CD4-positive, CD25-positive, alpha-beta regulatory T cell (primary cell): Measurements from ENCODE around the gene DDRGK1. TPM values are rescaled to one million over a fixed set of nuclear protein-coding genes. Genes with fewer than 3 reads are reported as not detected.

Experiments used
- ATAC-seq, 2 donors: fragments of 150-1000 bp; cut with Tn5 transposase; one replicate each; pipeline ENCODE4 v1.10.0; 2021; ENCODE audit warnings: low read depth in 2 of 2, moderate number of reproducible peaks in 2 of 2, moderate library complexity in 1 of 2
- DNase-seq, 3 donors: peaks; one replicate each; pipeline versions ENCODE4 v3.0.0 to v3.0.0-alpha.2; 2012 to 2022; ENCODE audit warnings: mixed read lengths in 1 of 3
- H3K27ac ChIP-seq: one replicate; pipeline ENCODE4 v1.7.0; 2013; ENCODE audit warnings: mild to moderate bottlenecking, low read length; ENCODE audit not compliant: insufficient read depth, poor library complexity, severe bottlenecking
- H3K27me3 ChIP-seq: one replicate; pipeline ENCODE4 v1.7.0; 2013; ENCODE audit warnings: low read length; ENCODE audit not compliant: control insufficient read depth, insufficient read depth
- H3K36me3 ChIP-seq: one replicate; pipeline ENCODE4 v1.7.0; 2013; ENCODE audit warnings: mild to moderate bottlenecking, low read length, moderate library complexity; ENCODE audit not compliant: control insufficient read depth, insufficient read depth
- H3K4me1 ChIP-seq: 2 replicates; pipeline ENCODE4 v1.7.0; 2013; ENCODE audit warnings: mild to moderate bottlenecking, low read length; ENCODE audit not compliant: insufficient read depth, control insufficient read depth, poor library complexity, severe bottlenecking
- H3K4me3 ChIP-seq: one replicate; pipeline ENCODE4 v1.7.0; 2013; ENCODE audit warnings: low read depth, mild to moderate bottlenecking, low read length, moderate library complexity
- H3K9me3 ChIP-seq, 2 experiments: 1 replicate in 1 of 2; 2 replicates in 1 of 2; pipeline ENCODE4 v1.7.0; 2013; ENCODE audit warnings: low read length in 2 of 2, mild to moderate bottlenecking in 1 of 2, moderate library complexity in 1 of 2; ENCODE audit not compliant: control insufficient read depth in 2 of 2
- H3K27ac Mint-ChIP-seq, 3 donors: one replicate each; pipeline ENCODE4 v1.8.0; 2020 to 2022; ENCODE audit warnings: mild to moderate bottlenecking in 3 of 3, mixed read lengths in 3 of 3, moderate library complexity in 2 of 3
- H3K27me3 Mint-ChIP-seq: one replicate; pipeline ENCODE4 v1.8.0; 2022; ENCODE audit warnings: mild to moderate bottlenecking, mixed read lengths
- H3K36me3 Mint-ChIP-seq: one replicate; pipeline ENCODE4 v1.8.0; 2020; ENCODE audit warnings: mixed read lengths
- H3K4me1 Mint-ChIP-seq, 4 donors: one replicate each; pipeline ENCODE4 v1.8.0; 2020 to 2022; ENCODE audit warnings: mixed read lengths in 4 of 4, mild to moderate bottlenecking in 1 of 4
- H3K4me3 Mint-ChIP-seq, 4 donors: one replicate each; pipeline ENCODE4 v1.8.0; 2020 to 2022; ENCODE audit warnings: mild to moderate bottlenecking in 4 of 4, mixed read lengths in 4 of 4, moderate library complexity in 3 of 4
- H3K9me3 Mint-ChIP-seq, 7 donors: one replicate each; pipeline ENCODE4 v1.8.0; 2020 to 2022; ENCODE audit warnings: mixed read lengths in 7 of 7, mild to moderate bottlenecking in 3 of 7, moderate library complexity in 2 of 7
- polyA plus RNA-seq, 4 donors: library from polyadenylated mRNA; unstranded; fragments of 300-500 nt; fragmentation: Illumina TruSeq; gene quantifications; one replicate each; pipeline ENCODE4 v1.2.3, GENCODE V29; 2021
- total RNA-seq: library from RNA; stranded (reverse); gene quantifications from one replicate; pipeline ENCODE4 v1.2.3, GENCODE V29; 2022

Gene DDRGK1
- total and polyA plus RNA-seq, 5 donors from 2014 or later, result 39.2 to 53.8 (median 45.2) TPM

DNA sequence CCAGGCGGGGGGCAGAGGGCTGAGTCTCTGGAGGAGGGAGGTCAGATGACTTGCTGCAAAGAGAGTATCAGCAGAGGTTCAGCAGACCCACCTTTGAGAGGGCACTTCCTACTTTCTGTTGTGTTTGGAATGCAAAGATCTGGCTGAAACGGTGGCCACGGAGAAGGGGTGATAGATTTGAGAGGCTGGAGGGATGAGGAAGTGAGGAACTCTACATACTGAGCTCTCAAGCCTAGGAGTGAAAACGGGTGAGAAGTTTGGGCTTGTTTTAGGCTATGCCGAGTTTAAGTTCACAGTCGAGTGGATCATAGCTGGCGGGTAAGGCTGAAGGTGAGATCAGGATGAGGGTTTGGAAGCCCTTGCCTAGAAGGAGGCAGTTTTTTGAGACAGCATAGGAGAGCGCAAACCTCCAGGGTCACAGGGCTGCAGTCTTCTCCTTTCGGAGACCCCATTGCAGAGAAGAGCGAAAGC lies 4.3 kb upstream of the DDRGK1 start:
- DNase-seq, result peak in 1 of 3 donors; percentile 15
- Histone ChIP-seq H3K27ac (peak overlapping the region; percentile 81), H3K9me3 (no peaks in the 10 kb centered on the region), H3K36me3 (peaks cover 7% of the 10 kb centered on the region), H3K4me3 (peak overlapping the region; percentile 91), H3K4me1 (peaks cover 21% of the 10 kb centered on the region), H3K27me3 (no peaks in the 10 kb centered on the region)
- H3K27me3 Mint-ChIP-seq, result no peaks in the 10 kb centered on the region
- H3K9me3 Mint-ChIP-seq, result peaks cover 0 to 2% (median 0%) of the 10 kb centered on the region in 7 donors
- no peak for ATAC-seq
- H3K27ac Mint-ChIP-seq, result peak overlapping the region; percentile 91 to 99 (median 94)
- H3K4me3 Mint-ChIP-seq, result peak overlapping the region; percentile 93 to 98 (median 96)
- H3K36me3 Mint-ChIP-seq, result peaks cover 11% of the 10 kb centered on the region
- peaks cover 5 to 51% (median 32%) of the 10 kb centered on the region in 4 donors for H3K4me1 Mint-ChIP-seq

DNA sequence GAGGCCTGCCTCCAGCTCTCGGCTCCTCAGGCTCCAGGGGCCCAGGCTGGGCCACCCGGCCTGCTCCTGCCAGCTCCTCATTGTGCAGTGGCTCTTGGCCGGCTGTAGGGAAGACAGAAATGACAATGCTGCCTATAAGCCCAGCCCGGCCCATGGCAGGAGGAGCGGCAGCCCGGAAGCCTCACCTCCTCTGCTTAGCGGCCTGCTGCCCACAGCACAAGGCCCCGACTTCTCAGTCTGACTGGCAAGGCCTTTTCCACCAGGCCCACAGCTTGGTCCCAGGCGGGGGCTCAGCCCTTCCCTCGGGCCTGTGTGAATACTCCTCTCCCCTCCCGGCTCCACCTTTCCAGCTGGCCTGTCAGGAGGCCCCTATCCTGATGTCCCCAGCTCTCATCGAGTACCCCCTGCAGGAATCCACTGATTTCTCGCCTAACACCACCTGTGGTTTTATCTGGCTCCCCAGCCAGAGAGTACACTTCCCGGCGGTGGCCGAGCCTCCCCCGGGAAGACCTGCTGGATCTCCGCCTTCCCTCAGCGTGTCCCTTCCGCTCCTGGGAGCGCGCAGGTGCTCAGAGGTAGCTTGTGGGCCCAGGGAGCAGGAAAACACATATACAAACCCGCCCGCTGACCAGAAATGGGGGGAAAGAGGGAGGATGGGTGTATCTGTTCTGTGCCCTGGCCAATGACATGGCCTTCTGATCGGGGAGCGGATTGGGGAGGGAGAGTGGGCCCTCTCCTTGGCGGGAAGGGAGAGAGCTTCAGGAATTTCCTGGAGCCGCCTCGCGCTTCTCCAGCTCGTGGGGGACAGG lies 963 bp downstream of the DDRGK1 start:
- no peaks in the 10 kb centered on the region for H3K9me3 Mint-ChIP-seq
- peaks cover 20% of the 10 kb centered on the region for H3K36me3 Mint-ChIP-seq
- H3K27ac Mint-ChIP-seq, result peak overlapping the region; percentile 97 to 98 (median 98)
- peaks cover 19% of the 10 kb centered on the region for H3K4me1 ChIP-seq
- H3K36me3 ChIP-seq, result peaks cover 23% of the 10 kb centered on the region
- peak overlapping the region; percentile 79 for H3K27ac ChIP-seq
- peaks cover 0 to 29% (median 20%) of the 10 kb centered on the region in 4 donors for H3K4me1 Mint-ChIP-seq
- DNase-seq, result peak in 2 of 3 donors; percentile 8 to 48
- peak overlapping the region; percentile 78 for H3K4me3 ChIP-seq
- peak overlapping the region; percentile 94 to 98 (median 95) for H3K4me3 Mint-ChIP-seq
- H3K9me3 ChIP-seq, result no peaks in the 10 kb centered on the region
- H3K27me3 ChIP-seq, result no peaks in the 10 kb centered on the region
- ATAC-seq, result no peak
- H3K27me3 Mint-ChIP-seq, result no peaks in the 10 kb centered on the region

DNA sequence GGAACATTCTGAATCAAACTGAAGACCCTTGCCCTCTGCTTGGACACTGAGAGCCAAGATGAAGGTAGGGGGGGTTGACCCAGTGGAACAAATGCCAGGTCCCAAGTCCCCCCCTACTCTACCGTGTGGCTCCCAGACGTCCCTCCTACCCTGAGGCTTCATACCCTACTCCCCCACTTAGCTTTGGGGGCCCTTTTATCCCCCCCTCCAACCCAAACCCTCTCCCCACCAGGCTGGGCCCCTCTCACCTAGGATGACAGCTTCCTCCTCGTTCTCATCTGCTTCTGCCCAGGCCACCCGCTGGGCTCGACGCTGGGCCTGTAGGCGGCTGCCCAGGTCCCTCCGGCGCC lies 1.5 kb downstream of the DDRGK1 start:
- no peaks in the 10 kb centered on the region for H3K27me3 ChIP-seq
- ATAC-seq, result no peak
- Mint-ChIP-seq H3K9me3 (no peaks in the 10 kb centered on the region), H3K27me3 (no peaks in the 10 kb centered on the region), H3K36me3 (peaks cover 20% of the 10 kb centered on the region), H3K4me3 (peak overlapping the region; percentile 69 to 98 (median 94)), H3K27ac (peak overlapping the region in 2 of 3 donors; percentile 15 to 98), H3K4me1 (peaks cover 0 to 26% (median 20%) of the 10 kb centered on the region in 4 donors)
- no peaks in the 10 kb centered on the region for H3K9me3 ChIP-seq
- peaks cover 19% of the 10 kb centered on the region for H3K4me1 ChIP-seq
- H3K27ac ChIP-seq, result peak overlapping the region; percentile 79
- H3K36me3 ChIP-seq, result peaks cover 24% of the 10 kb centered on the region
- no peak for DNase-seq
- peak overlapping the region; percentile 38 for H3K4me3 ChIP-seq

DNA sequence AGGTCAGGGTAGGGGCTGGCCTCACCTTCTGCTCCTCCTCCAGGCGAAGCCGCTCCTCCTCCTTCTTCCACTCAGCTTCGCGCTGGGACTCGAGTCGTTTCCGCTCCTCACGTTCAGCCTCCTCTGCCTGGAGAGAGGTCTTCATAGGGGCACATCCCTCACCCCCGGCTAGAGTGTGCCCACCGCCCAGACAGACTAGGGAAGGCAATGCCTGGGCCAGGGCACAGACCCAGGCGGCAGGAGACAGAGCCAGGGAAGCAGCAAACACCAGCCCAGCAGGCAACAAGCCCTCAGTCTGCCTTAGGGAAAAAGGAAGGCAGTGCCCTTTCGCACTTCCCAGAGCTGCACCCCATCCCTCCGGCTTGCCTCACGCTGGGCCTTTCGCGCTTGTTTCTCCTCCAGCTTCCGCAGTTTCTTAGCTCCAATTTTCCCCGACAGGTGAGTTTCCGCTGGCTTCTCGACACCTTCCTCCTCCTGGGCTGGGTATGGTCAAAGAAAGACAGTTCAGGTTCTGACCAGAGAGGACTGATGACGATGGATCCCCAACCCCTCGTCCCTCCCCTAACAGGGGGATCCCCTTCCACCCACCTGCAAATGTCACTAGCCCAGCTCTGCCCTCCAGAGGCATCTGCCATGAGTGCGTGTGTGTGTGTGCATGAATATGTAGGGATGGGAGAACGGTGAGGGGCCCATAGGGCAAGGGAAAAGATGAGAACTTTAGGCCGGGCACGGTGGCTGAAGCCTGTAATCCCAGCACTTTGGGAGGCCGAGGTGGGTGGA lies 4.3 kb downstream of the DDRGK1 start:
- H3K27me3 ChIP-seq, result no peaks in the 10 kb centered on the region
- peaks cover 19% of the 10 kb centered on the region for H3K4me1 ChIP-seq
- no peak overlapping the region for H3K4me3 ChIP-seq
- Mint-ChIP-seq H3K27me3 (no peaks in the 10 kb centered on the region), H3K4me1 (peaks cover 0 to 31% (median 25%) of the 10 kb centered on the region in 4 donors), H3K4me3 (no peak overlapping the region), H3K9me3 (no peaks in the 10 kb centered on the region), H3K36me3 (peaks cover 30% of the 10 kb centered on the region), H3K27ac (peak overlapping the region in 2 of 3 donors; percentile 27 to 62)
- no peaks in the 10 kb centered on the region for H3K9me3 ChIP-seq
- ATAC-seq, result no peak
- DNase-seq, result no peak
- no peak overlapping the region for H3K27ac ChIP-seq
- H3K36me3 ChIP-seq, result peaks cover 38% of the 10 kb centered on the region

DNA sequence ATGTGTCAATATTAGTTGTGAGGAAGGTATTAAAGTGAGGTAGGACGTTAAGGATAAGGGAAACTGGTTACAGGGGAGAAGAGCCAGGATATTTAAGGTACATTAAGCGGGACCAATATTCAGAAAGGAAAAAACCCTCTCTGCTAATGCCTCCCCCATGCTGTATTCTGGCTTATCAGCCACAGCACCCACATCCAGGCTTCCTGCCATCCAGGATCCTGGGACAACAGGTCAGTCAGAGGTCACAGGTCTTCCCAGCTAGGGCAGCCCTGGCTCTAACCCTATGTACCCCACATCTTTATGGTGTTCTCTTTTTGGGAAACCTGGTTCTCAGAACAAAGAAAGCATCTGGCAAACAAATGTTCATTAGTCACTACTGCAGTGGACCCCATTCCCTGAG lies 5.3 kb downstream of the DDRGK1 start:
- Histone ChIP-seq H3K27me3 (no peaks in the 10 kb centered on the region), H3K36me3 (peaks cover 48% of the 10 kb centered on the region), H3K27ac (no peak overlapping the region), H3K4me1 (peaks cover 19% of the 10 kb centered on the region), H3K9me3 (no peaks in the 10 kb centered on the region), H3K4me3 (no peak overlapping the region)
- peak overlapping the region in 1 of 4 donors; percentile 64 for H3K4me3 Mint-ChIP-seq
- H3K36me3 Mint-ChIP-seq, result peaks cover 30% of the 10 kb centered on the region
- H3K27me3 Mint-ChIP-seq, result no peaks in the 10 kb centered on the region
- ATAC-seq (no peak), DNase-seq (no peak)
- peaks cover 0 to 25% (median 20%) of the 10 kb centered on the region in 4 donors for H3K4me1 Mint-ChIP-seq
- no peaks in the 10 kb centered on the region for H3K9me3 Mint-ChIP-seq
- H3K27ac Mint-ChIP-seq, result peak overlapping the region in 2 of 3 donors; percentile 27 to 73

DNA sequence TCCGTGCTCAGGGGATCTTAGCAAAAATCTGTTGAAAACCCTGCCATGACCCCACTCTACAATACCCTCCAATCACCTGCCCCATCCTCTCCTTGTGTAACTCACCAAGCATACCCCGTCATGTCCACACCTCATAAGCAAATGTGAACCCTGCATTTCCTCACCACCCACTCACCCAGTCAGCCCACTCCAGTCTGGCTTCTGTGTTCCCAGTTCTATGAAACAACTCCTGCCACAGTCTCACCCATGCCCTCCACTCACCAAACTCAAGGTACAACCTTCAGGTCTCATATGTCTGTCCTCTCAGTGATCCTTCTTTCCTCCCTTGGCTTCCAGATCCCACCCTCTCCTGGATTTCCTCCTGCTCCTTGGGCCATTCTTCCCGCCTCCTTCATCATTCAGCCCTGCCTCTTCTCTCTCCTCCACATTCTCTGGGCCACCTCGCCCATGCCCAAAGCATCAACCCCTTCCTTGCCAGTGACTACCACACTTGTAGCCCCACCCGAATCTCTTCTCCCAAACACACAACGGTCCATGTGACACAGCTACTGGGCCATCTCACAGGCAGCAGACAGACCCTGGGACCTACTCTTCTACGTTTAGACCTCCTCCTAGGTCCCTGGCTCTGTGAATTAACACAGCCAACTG lies 8.8 kb downstream of the DDRGK1 start:
- ATAC-seq (no peak), DNase-seq (no peak)
- H3K27ac Mint-ChIP-seq, result peak overlapping the region in 2 of 3 donors; percentile 23 to 77
- H3K4me1 ChIP-seq, result no peaks in the 10 kb centered on the region
- H3K4me3 ChIP-seq, result no peak overlapping the region
- H3K27ac ChIP-seq, result no peak overlapping the region
- peaks cover 53% of the 10 kb centered on the region for H3K36me3 Mint-ChIP-seq
- H3K4me3 Mint-ChIP-seq, result no peak overlapping the region
- no peaks in the 10 kb centered on the region for H3K9me3 Mint-ChIP-seq
- H3K36me3 ChIP-seq, result peaks cover 78% of the 10 kb centered on the region
- peaks cover 0 to 14% (median 6%) of the 10 kb centered on the region in 4 donors for H3K4me1 Mint-ChIP-seq
- no peaks in the 10 kb centered on the region for H3K27me3 ChIP-seq
- no peaks in the 10 kb centered on the region for H3K27me3 Mint-ChIP-seq
- no peaks in the 10 kb centered on the region for H3K9me3 ChIP-seq

DNA sequence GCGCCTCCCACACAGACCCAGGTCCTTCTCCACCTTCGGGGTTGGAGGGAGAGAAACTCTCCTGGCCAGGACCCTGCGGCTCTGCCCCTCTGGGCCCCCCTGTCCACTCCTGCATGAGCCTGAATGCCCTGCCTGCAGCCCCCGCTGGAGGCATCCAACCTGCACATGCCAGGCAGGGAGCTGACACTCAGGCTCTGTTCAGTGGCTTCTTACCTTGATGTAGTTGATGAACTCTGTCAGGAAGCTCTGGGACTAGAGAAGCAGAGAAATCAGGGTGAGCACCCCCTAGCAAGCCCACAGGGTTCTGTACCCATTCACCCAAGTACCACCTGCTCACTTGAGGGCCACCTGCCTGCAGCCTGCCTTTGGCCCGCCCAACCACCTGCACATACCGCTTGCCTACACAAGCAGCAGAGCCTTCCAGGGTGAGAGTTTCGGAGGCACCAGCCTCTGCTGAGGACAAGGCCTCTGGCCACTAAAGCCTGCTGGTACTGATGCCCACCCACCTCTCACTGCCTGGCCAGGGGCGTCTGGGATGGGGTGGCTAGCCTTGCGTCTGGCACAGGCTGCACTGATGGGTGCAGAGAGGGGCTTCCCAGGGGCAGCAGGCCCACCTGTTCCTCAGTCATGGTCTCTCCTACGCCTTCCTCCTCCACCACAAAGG lies 9.7 kb downstream of the DDRGK1 start:
- peaks cover 50% of the 10 kb centered on the region for H3K36me3 Mint-ChIP-seq
- H3K4me3 Mint-ChIP-seq, result no peak overlapping the region
- no peaks in the 10 kb centered on the region for H3K27me3 Mint-ChIP-seq
- H3K27ac Mint-ChIP-seq, result no peak overlapping the region
- Histone ChIP-seq H3K4me1 (no peaks in the 10 kb centered on the region), H3K9me3 (no peaks in the 10 kb centered on the region), H3K4me3 (no peak overlapping the region), H3K27me3 (no peaks in the 10 kb centered on the region), H3K36me3 (peaks cover 75% of the 10 kb centered on the region), H3K27ac (no peak overlapping the region)
- ATAC-seq (no peak), DNase-seq (no peak)
- peaks cover 0 to 13% (median 7%) of the 10 kb centered on the region in 4 donors for H3K4me1 Mint-ChIP-seq
- no peaks in the 10 kb centered on the region for H3K9me3 Mint-ChIP-seq
